Measurements from ENCODE around the gene NBPF3. TPM values are rescaled to one million over a fixed set of nuclear protein-coding genes. Genes with fewer than 3 reads are reported as not detected.
A peak's percentile ranks its signal among the peaks of the same experiment; 100 is the strongest.

Gene NBPF3
- total RNA-seq, 1 experiment from 2014 or later = 17.3 TPM

DNA sequence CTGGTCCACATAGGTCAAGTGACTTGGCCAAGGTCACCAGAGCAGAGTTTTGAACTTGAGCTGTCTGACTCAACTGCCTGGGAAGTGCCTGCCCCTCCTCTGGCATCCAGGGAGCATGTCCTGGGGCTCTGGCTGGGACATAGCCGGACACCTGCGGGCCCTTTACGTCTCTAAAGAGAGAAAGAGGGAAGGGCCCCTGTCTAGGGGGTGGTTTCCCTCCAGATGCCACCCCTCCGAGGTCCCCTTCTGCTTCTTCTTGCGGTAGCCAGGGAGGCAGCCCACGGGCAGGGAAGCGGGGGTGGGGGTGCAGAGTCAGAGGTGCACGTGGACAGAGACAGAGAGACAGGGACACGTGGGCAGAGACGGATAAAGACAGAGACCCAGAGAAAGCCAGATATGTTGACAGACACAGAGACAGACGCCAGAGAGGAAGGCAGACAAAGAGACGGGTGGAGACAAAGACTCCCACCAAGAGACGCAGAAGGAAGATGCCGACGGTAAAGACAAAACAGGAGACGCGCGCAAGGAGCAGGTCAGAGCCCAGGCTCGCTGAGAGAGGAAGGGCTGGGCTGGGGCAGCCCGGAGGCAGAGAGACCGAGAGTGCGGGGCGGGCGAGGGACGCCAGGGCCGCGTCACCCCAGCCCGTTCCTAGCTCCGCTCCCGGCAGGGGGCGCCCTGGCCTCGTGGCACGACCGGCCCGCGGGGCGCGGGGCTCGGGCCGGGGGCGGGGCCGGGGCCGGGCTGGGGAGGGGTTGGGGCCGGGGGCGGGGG lies 68.8 kb downstream of the NBPF3 start:
- ChIA-PET CTCF (interaction anchor here (0.9 to 1.5 kb wide), 4 partner anchors 9 to 87 kb away, joined by 3 to 5 read pairs (median 4); no protein-coding TSS in a partner anchor), POLR2A (no interaction called here), RAD21 (ENCODE audit: low non-redundant PET in 1 of 2, low total read pairs in 2 of 2, uncharacterized antibody in 2 of 2, unreplicated experiment in 2 of 2) (interaction anchor here in 1 of 2 experiments (0.6 kb wide), 1 partner anchor 10 kb away, joined by 4 read pairs; no protein-coding TSS in a partner anchor)
- Histone ChIP-seq H3K27me3 (ENCODE audit: insufficient read depth, low read length) (no peaks in the 10 kb centered on the region), H3K9me3 (ENCODE audit: control insufficient read depth in 1 of 2, insufficient read depth in 1 of 2, low read depth in 1 of 2, low read length in 2 of 2) (no peaks in the 10 kb centered on the region), H2AFZ (ENCODE audit: low read depth, low read length, poor library complexity, severe bottlenecking) (peak overlapping the region; percentile 92), H4K20me1 (ENCODE audit: insufficient read depth) (no peaks in the 10 kb centered on the region), H3K4me1 (ENCODE audit: control insufficient read depth in 1 of 2, insufficient read depth in 2 of 2, low read length in 2 of 2) (peaks cover 2 to 5% of the 10 kb centered on the region in 2 experiments; a peak in 3 of 4 replicates), H3K9me2 (ENCODE audit: insufficient read depth) (no peaks in the 10 kb centered on the region), H3K4me3 (replicated peaks in 1 of 2; ENCODE audit: low read depth in 1 of 2, low read length in 2 of 2) (peak overlapping the region; percentile 9 to 17; a peak in 2 of 4 replicates), H3K4me2 (ENCODE audit: low read length) (peak overlapping the region; percentile 68), H3K36me3 (ENCODE audit: control insufficient read depth in 1 of 2, insufficient read depth in 2 of 2, low read length in 2 of 2) (no peaks in the 10 kb centered on the region), H3K9ac (ENCODE audit: low read length) (peak overlapping the region; percentile 28; the same call in 1 of the 2 replicates), H3K27ac (ENCODE audit: low read depth, low read length) (no peak overlapping the region), H3K79me2 (ENCODE audit: insufficient read depth, low read length) (no peaks in the 10 kb centered on the region)
- no peak for DNase-seq (ENCODE audit: low read depth, low spot score)
- no TSS peak for BruUV-seq (replicated peaks)
- ATAC-seq = peak; percentile 92
- intact Hi-C loops (cut with micrococcal nuclease) = no loop called here
- TF ChIP-seq RAD21 (IDR thresholded peaks at IDR 0.05; ENCODE audit: low read depth) (peak; percentile 66), POLR2AphosphoS5 (IDR thresholded peaks at IDR 0.05; ENCODE audit: low read depth, low read length) (no peak), FOSL1 (IDR thresholded peaks at IDR 0.05; ENCODE audit: low read depth) (no peak)
- TF ChIP-seq, protein P1, sequence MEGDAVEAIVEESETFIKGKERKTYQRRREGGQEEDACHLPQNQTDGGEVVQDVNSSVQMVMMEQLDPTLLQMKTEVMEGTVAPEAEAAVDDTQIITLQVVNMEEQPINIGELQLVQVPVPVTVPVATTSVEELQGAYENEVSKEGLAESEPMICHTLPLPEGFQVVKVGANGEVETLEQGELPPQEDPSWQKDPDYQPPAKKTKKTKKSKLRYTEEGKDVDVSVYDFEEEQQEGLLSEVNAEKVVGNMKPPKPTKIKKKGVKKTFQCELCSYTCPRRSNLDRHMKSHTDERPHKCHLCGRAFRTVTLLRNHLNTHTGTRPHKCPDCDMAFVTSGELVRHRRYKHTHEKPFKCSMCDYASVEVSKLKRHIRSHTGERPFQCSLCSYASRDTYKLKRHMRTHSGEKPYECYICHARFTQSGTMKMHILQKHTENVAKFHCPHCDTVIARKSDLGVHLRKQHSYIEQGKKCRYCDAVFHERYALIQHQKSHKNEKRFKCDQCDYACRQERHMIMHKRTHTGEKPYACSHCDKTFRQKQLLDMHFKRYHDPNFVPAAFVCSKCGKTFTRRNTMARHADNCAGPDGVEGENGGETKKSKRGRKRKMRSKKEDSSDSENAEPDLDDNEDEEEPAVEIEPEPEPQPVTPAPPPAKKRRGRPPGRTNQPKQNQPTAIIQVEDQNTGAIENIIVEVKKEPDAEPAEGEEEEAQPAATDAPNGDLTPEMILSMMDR (IDR thresholded peaks at IDR 0.05 in 2 of 3, conservative IDR thresholded peaks at IDR 0.05 in 1 of 3; ENCODE audit: borderline replicate concordance in 1 of 3, insufficient read depth in 1 of 3, low read depth in 2 of 3, low read length in 2 of 3) = peak; percentile 32 to 62 (median 41); a peak in 5 of 6 replicates
